HG03175 (cell line): Measurements from ENCODE around the gene ATOH1.
A peak's percentile ranks its signal among the peaks of the same experiment; 100 is the strongest.

Experiments used
- ATAC-seq: cut with Tn5 transposase; IDR thresholded peaks from one replicate; pipeline ENCODE4 v1.9.1; 2021; ENCODE audit warnings: mild to moderate bottlenecking, moderate library complexity; ENCODE audit not compliant: unreplicated experiment

The ATOH1 gene

GRCh38 chr4:93828332-93828994, at the start of gene ATOH1:
TSS of gene ATOH1 (plus strand) at chr4:93828753. CDS start at chr4:93828927, 174 bp downstream.
- no peak for ATAC-seq

- ATAC-seq, result no peak
Observed at GRCh38 chr4:93779228-93779627, 49.3 kb upstream of the ATOH1 start.

- ATAC-seq, result no peak
Observed at GRCh38 chr4:93780080-93780479, 48.5 kb upstream of the ATOH1 start.

- no peak for ATAC-seq
Observed at GRCh38 chr4:93781198-93781597, 47.4 kb upstream of the ATOH1 start.

GRCh38 chr4:93786149-93786548, 42.4 kb upstream of the ATOH1 start:
- no peak for ATAC-seq

- ATAC-seq, result peak; percentile 46
Observed at GRCh38 chr4:93788712-93789111, 39.8 kb upstream of the ATOH1 start.

GRCh38 chr4:93791570-93792195, 36.9 kb upstream of the ATOH1 start:
- ATAC-seq, result peak; percentile 73

GRCh38 chr4:93802045-93802444, 26.5 kb upstream of the ATOH1 start:
- no peak for ATAC-seq

- ATAC-seq, result no peak
Observed at GRCh38 chr4:93809773-93810172, 18.8 kb upstream of the ATOH1 start.

GRCh38 chr4:93810340-93810992, 18.1 kb upstream of the ATOH1 start:
- no peak for ATAC-seq

- ATAC-seq, result no peak
Observed at GRCh38 chr4:93813092-93813491, 15.5 kb upstream of the ATOH1 start.

- ATAC-seq, result no peak
Observed at GRCh38 chr4:93814141-93814540, 14.4 kb upstream of the ATOH1 start.

GRCh38 chr4:93814722-93815121, 13.8 kb upstream of the ATOH1 start:
- ATAC-seq, result no peak

GRCh38 chr4:93825551-93826216, 2.9 kb upstream of the ATOH1 start:
- no peak for ATAC-seq

GRCh38 chr4:93827272-93827947, 1.1 kb upstream of the ATOH1 start:
- ATAC-seq, result no peak

- no peak for ATAC-seq
Observed at GRCh38 chr4:93828995-93829819, 654 bp downstream of the ATOH1 start.

- ATAC-seq, result no peak
Observed at GRCh38 chr4:93829820-93830687, 1.5 kb downstream of the ATOH1 start.

- ATAC-seq, result no peak
Observed at GRCh38 chr4:93831716-93832496, 3.4 kb downstream of the ATOH1 start.
